NB4 (cell line): ENCODE data around the gene PLAAT1.

Experiments used
- DNase-seq: peaks from one replicate; pipeline ENCODE4 v3.0.0; 2010; ENCODE audit warnings: low read depth
- H3K4me3 ChIP-seq: one replicate; pipeline ENCODE4 v1.5.1; 2011; ENCODE audit warnings: mild to moderate bottlenecking, low read depth, low read length, moderate library complexity
- CTCF ChIP-seq: IDR thresholded peaks from one replicate; pipeline ENCODE4 v1.5.1; 2012; ENCODE audit warnings: low read depth, low read length
- MYC ChIP-seq: IDR thresholded peaks from 2 replicates; pipeline ENCODE4 v1.6.1; 2011; ENCODE audit warnings: low read depth, low read length
- POLR2A ChIP-seq: IDR thresholded peaks from 2 replicates; pipeline ENCODE4 v1.6.1; 2011; ENCODE audit warnings: mild to moderate bottlenecking; ENCODE audit not compliant: insufficient read length; ENCODE audit errors: extremely low read depth
- TF ChIP-seq, protein P1 (sequence below): IDR thresholded peaks from 2 replicates; pipeline ENCODE4 v1.6.1; 2011; ENCODE audit warnings: low read depth, low read length

PLAAT1 gene

DNA sequence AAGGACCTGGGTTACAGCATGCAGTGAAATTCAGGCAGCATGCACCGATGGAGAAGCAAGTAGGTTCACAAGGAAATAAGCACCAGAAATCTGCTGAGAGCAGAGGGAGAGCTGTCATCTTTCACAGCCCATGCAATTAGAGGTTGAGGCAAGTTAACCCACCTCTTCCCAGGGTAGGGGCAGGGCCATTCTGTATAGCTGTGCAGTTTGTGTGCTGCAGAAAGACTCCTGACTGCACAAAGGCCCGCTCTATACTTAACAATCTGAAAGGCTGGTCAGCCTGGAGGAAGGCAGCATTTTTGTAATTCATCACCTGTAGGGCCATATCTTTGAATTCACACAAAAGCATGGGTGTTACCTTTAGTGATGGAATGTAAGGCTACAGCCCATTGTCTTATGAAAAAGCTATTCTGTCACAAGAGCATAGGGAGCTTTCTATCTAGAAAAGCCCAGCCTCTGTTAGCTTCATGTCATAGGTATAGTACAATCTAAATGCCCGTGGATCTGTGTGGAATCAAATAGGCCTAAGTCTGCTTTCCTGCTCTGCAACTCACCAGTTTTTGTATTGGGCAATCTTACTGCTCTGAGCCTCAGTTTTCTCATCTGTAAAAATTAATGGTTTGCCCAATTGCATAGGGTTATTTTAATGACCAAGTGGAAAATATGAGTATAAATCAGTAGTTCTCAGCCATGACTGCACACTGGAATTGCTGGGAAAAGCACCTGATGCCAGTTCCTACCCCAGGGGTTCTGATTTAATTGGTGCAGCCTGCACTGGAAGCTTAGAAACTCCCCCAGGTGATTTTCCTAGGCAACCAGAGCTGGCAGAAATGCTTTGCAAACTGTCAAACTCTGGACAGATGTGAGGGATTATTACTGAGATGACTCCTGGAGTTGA is 72.3 kb downstream of the PLAAT1 start:
- TF ChIP-seq CTCF = no peak
- TF ChIP-seq MYC = no peak
- no peak for TF ChIP-seq POLR2A
- TF ChIP-seq, protein P1, sequence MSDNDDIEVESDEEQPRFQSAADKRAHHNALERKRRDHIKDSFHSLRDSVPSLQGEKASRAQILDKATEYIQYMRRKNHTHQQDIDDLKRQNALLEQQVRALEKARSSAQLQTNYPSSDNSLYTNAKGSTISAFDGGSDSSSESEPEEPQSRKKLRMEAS = no peak
- no peak overlapping the region for H3K4me3 ChIP-seq
- DNase-seq = no peak

DNA sequence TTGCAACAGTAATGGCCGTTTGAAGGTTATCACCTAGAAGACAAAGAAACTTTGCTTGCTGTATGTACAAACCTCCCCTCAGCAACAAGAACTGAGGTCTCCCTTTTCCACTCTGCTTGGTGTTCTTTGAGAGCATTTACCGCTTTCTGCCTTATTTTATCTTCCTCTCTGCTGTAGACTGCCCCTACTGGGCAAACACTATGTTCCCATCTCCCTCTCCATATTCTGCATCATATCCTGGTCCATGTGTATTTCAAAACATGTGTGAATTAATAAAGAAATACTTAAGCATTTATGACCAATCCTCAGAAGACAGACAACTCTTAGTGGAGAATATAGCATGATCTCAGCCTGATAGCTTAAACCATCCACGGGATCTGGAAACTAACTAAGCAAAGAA is 73.1 kb downstream of the PLAAT1 start:
- no peak overlapping the region for H3K4me3 ChIP-seq
- no peak for DNase-seq
- TF ChIP-seq POLR2A = no peak
- TF ChIP-seq, protein P1 = no peak
- TF ChIP-seq CTCF = peak; percentile 27

DNA sequence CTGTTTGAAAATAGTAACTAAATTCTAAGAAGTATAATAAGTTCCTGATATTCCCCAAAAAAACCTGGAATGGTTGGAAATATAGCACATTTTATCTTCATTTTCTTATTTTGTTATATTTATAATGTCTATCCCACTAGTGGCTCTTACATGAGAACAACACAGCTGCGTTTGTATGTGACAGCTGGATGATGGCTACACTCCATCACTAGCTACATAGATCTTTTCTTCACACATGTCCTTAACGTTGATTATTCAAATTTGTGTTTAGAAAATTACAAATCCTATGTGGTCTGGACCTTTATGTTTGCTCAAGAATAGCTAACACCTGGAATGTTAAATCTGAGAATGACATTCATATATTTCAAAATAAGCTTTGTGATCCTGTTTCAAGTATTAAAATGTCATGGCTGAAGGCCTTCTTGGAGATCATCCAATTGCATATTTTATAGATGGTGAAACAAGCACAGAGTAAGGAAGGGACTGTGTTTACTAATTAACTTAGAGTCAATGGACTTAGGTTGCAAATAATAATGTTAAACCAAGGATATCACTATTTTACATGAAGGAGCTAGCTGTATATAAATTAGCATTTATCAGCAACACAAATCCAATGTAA is 76.8 kb downstream of the PLAAT1 start:
- H3K4me3 ChIP-seq = no peak overlapping the region
- TF ChIP-seq POLR2A (no peak), CTCF (no peak), MYC (no peak)
- TF ChIP-seq, protein P1 = no peak
- DNase-seq = no peak
